ENCODE data around the gene JAZF1.

- TF ChIP-seq CTCF (conservative IDR thresholded peaks at IDR 0.05; ENCODE audit: low read depth, low read length) (no peak), EZH2 (IDR thresholded peaks at IDR 0.05; ENCODE audit: borderline replicate concordance, low read depth, low read length, poor library complexity, severe bottlenecking) (no peak)
These were observed 68.6 kb downstream of the JAZF1 start for GRCh38 chr7:28112012-28112411.
